HG03039 (cell line): ENCODE results near the gene GPR137C.

Experiments used
- ATAC-seq: cut with Tn5 transposase; IDR thresholded peaks from one replicate; pipeline ENCODE4 v1.9.1; 2021; ENCODE audit warnings: mild to moderate bottlenecking, moderate library complexity; ENCODE audit not compliant: unreplicated experiment

Gene GPR137C, protein sequence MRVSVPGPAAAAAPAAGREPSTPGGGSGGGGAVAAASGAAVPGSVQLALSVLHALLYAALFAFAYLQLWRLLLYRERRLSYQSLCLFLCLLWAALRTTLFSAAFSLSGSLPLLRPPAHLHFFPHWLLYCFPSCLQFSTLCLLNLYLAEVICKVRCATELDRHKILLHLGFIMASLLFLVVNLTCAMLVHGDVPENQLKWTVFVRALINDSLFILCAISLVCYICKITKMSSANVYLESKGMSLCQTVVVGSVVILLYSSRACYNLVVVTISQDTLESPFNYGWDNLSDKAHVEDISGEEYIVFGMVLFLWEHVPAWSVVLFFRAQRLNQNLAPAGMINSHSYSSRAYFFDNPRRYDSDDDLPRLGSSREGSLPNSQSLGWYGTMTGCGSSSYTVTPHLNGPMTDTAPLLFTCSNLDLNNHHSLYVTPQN

DNA sequence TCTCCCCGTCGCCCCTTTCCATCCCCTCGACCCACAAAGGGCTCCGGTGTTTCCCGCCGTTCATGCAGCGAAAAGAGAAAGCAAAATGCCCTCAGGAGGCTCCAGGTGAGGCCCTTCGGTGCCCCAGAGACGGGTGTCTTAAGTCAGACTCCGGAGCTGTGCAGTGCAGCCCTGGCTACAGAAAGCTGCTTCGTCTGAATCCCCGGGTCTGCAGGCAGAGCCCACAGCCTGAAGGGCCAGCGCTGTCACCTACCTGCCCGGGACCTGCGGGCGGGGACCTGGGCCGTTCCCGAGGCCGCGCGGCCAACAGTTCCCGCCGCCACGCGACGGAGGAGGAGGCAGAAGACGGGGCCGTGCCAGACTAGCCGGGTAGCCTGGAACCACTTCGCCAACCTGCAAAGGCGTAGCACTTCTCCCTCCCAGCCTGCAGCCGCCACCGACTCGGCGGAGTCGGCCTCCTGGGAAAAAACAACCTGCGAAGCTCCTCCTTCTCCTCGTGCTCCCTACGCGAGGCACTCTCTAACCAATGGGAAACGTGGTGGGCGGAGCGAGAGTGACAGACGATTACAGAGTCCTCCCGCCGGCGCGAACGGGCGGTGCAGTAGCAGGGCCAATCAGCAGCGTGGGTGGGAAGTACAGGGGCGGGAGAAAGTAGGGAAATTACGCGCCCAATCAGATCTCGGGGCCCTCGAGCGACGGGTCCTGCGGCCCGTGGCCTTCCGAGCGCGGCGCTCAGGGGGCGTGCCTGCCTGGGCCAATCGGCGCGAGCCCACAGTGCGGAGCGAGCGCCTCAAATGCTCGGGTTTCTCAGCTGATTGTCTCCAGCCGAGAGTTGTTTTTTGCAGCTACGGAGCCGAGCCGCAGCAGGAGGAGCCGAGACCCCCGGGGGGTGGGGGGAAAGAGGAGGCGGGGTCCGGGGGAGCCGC is at the start of gene GPR137C, which contains the start of gene TXNDC16:
GPR137C (plus strand) TSS at position 774 of the 926 bp plus-strand sequence. CDS start 312 bp downstream, outside the sequence.
TXNDC16 (minus strand) TSS at position 443 of the 926 bp plus-strand sequence. CDS start 8,948 bp downstream, outside the sequence.
- ATAC-seq: peak; percentile 97

GRCh38 chr14:52513249-52513648 is 39.4 kb upstream of the GPR137C start:
- ATAC-seq: no peak

DNA sequence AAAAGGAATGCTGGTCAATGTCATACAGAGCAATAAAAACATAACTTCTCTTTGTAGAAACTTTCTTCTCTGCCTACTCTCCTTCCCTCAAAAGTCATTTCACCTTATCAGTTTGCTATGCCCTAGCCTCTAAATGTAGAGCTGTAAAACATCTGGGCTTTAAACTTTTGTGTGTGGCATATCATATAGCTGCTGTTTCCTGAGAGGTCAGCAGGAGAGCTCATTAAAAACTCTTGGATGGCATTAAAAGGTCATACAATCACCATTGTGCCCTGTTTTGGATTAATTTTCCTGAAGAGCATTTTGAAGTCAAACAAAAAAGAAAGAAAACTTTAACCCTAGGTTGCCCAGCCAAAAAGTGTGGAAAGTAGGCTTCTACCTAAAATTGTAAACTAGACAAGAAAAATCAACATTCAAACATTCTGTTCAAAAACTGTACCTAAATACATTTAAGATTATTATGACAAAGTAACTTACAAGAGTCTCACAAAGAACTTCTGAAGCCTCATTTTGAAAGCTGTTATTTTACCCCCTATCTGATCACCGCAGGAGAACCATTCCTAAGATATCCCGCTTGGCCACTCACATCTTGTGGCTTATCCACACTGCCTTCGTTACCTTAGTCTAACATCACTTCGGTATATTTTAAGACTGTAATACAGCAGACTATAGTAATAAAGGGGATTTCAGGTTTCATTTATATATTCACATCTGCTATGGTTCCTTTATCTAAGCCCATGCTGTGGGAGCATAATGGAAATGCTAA is 38.4 kb upstream of the GPR137C start:
- ATAC-seq: no peak

DNA sequence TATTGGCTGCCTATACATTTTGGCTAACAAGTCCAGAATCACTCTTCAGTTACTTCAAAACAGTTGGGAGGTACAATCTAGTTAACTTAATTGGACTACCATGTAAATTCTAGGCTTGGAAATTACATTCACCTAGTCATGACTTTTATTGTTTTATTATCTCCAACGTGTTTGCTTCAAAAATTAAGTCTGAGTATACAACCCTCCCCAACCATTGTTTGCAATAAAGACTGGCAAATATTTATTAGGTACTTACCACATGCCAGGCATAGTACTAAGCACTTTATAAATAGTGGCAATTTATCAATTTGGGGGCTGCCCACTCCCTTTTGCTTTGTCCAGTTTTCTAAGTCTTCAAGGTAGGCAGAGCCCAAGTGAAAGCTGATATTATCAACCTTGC is 30.6 kb upstream of the GPR137C start:
- ATAC-seq: no peak

- no peak for ATAC-seq
Measured at GRCh38 chr14:52522581-52523345, 29.9 kb upstream of the GPR137C start.

DNA sequence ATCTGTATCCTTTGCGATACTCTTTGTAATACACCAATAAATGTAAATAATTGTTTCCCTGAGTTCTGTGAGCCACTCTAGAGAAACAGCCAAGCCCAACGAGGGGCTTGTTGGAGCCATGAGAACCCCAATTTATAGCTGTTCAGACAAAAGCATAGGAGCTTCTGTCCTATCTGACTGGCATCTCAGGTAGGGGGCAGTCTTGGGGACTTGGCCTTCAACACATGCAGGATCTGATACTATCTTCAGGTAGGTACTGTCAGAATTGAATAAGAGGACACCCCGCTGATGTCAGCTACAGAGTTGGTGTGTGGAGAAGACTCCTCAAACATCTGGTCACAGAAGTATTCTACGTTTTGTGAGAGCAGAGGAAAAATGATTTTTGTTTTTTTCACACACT is 25.6 kb upstream of the GPR137C start:
- no peak for ATAC-seq

DNA sequence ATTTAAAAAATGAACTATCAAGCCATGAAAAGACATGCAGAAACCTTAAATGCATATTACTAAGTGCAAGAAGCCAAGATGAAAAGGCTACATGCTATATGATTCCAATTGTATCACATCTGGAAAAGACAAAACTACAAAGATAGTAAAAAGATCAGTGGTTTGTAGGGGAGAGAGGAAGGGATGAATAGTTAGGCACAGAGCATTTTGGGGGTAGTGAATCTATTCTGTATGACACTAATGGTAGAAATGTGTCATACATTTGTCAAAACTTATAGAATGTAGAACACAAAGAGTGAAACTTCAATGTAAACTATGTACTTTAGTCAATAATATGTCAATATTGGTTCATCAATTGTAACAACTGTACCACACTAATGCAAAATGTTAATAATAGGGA is 21.2 kb upstream of the GPR137C start:
- ATAC-seq: no peak

- no peak for ATAC-seq
Measured at GRCh38 chr14:52536269-52536668, 16.4 kb upstream of the GPR137C start.

DNA sequence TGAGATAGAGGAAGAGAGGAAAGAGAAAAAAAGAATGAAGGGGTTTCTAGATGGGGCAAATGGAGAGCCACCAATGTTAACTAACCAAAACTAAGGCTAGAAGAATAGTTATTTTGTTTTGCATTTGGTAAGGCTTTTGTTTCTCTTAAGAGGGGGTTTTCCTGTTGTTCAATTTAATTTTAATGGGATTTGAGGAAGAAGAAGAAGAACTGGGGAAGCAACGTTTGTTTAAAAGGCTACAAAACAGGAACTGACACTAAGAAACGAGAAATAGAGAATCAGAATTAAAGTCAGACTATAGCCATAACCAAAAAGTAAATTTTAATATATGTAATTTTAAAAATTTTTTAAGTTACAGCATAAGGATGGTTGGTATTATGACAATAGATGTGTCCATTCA is 14.0 kb upstream of the GPR137C start:
- no peak for ATAC-seq

DNA sequence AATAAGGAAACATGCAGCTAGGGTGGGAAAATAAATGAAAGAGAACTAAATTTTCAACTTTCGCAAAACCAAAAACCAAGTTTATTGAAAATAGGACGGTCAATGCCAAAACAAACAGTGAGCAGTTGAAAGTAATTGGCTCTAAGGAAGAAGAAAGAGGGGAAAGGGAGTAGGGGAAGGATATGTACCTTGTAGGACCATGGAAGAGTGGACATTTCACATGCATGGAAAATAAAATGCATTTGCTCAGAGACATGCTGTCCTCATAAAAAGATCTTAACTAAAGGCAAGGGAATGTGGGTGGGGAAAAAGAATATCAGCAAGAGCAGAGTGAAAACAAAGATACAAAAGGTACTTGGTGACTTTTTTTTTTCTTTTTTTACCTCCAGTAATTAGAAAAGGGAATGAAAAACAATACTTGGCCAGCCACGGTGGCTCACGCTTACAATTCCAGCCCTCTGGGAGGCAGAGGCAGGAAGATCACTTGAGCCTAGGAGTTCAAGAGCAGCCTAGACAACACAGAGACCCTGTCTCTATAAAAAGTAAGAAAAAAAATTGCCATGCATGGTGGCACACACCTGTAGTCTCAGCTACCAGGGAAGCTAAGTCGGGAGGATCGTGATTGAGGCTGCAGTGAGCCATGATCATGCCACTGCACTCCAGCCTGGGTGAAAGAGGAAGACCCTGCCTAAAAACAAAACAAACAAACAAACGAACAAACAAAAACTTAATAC is 6.9 kb upstream of the GPR137C start:
- ATAC-seq: no peak

- ATAC-seq: no peak
Measured at GRCh38 chr14:52546318-52546670, 6.3 kb upstream of the GPR137C start.

DNA sequence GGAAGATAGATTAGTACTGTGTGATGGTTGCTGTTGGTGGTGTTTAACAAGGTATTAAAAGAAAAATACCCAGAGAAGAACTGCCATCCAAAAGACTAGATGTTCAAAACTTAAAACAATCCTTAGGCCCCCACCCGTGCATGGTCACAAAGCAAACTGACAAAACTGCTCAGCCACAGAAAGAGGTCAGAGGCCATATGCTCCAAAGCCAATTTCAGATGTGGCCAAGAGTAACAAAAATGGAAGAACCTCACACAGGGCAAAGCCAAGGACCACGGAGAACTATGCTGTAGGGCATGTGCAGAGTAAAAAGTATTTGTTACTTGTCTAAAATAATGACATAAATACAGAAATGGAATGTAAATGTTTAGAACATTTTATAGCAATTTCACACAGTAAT is 5.6 kb upstream of the GPR137C start:
- ATAC-seq: no peak

- no peak for ATAC-seq
Measured at GRCh38 chr14:52547526-52547925, 5.1 kb upstream of the GPR137C start.

- ATAC-seq: no peak
Measured at GRCh38 chr14:52550661-52551060, 2.0 kb upstream of the GPR137C start.

- no peak for ATAC-seq
Measured at GRCh38 chr14:52551205-52551604, 1.4 kb upstream of the GPR137C start.

- ATAC-seq: no peak
Measured at GRCh38 chr14:52551696-52552062, 957 bp upstream of the GPR137C start.

DNA sequence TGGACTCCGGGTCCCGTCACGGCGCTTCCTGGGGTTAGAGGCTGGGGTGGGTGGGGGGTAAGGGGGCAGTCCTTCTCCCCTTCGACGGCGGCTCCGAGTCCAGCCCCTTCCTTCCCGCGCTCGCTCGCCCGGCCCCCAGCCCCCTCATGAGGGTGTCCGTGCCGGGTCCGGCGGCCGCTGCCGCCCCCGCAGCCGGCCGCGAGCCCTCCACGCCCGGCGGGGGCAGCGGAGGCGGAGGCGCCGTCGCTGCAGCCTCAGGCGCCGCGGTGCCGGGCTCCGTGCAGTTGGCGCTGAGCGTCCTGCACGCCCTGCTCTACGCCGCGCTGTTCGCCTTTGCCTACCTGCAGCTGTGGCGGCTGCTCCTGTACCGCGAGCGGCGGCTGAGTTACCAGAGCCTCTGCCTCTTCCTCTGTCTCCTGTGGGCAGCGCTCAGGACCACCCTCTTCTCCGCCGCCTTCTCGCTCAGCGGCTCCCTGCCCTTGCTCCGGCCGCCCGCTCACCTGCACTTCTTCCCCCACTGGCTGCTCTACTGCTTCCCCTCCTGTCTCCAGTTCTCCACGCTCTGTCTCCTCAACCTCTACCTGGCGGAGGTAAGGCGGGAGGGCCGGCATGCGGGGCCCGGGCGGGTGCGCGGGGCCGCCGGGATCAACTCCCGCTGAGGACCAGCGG is 500 bp downstream of the GPR137C start:
- ATAC-seq: peak; percentile 9

- ATAC-seq: no peak
Measured at GRCh38 chr14:52553671-52554575, 1.3 kb downstream of the GPR137C start.
